ENCODE data around the gene PLCH1. TPM values are rescaled to one million over a fixed set of nuclear protein-coding genes. Genes with fewer than 3 reads are reported as not detected.

Gene PLCH1
- total and polyA plus RNA-seq, 2 of the 13 experiments (the other 11 are each of a cell fraction or from before 2014, with no cell fraction given), result 2.0 to 3.0 TPM

DNA sequence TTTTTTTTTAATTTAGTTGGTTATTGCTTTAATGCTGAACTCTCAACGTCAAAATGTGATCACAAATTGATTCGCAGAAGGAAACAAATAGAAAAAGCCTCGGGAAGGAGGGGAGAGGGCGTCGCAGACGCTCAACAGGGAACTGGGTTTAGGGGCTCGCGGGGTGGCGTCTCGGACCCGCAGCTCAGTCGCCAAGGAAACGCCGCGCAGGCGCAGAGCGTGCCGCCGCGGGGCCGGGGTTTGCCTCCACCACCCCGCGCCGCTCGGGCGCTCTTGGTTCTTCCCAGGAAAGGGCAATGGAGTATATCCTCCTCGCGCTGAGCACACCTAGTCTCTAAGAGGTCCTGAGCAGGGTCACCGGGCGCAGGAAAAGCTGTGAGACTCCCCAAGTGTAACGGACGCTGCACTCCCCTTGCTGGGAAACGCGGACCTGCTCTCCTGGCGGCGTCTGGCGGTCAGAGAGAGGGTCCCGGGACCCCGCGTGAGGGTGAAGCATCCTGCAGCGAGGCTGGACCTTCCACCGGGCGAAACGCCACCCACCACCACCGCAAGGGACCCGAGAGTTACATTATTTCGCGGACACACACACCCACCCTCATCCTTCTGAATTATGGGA is 753 bp downstream of the PLCH1 start (continued):
- TF ChIP-seq, protein P1, sequence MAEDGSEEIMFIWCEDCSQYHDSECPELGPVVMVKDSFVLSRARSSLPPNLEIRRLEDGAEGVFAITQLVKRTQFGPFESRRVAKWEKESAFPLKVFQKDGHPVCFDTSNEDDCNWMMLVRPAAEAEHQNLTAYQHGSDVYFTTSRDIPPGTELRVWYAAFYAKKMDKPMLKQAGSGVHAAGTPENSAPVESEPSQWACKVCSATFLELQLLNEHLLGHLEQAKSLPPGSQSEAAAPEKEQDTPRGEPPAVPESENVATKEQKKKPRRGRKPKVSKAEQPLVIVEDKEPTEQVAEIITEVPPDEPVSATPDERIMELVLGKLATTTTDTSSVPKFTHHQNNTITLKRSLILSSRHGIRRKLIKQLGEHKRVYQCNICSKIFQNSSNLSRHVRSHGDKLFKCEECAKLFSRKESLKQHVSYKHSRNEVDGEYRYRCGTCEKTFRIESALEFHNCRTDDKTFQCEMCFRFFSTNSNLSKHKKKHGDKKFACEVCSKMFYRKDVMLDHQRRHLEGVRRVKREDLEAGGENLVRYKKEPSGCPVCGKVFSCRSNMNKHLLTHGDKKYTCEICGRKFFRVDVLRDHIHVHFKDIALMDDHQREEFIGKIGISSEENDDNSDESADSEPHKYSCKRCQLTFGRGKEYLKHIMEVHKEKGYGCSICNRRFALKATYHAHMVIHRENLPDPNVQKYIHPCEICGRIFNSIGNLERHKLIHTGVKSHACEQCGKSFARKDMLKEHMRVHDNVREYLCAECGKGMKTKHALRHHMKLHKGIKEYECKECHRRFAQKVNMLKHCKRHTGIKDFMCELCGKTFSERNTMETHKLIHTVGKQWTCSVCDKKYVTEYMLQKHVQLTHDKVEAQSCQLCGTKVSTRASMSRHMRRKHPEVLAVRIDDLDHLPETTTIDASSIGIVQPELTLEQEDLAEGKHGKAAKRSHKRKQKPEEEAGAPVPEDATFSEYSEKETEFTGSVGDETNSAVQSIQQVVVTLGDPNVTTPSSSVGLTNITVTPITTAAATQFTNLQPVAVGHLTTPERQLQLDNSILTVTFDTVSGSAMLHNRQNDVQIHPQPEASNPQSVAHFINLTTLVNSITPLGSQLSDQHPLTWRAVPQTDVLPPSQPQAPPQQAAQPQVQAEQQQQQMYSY (CRISPR knock-in tag; IDR thresholded peaks at IDR 0.05), result peak; percentile 57
- TF ChIP-seq ZNF879 (CRISPR knock-in tag; IDR thresholded peaks at IDR 0.05) (no peak), TFE3 (CRISPR knock-in tag; IDR thresholded peaks at IDR 0.05) (no peak), ZNF777 (CRISPR knock-in tag; IDR thresholded peaks at IDR 0.05) (peak; percentile 50; the same call in 1 of the 2 replicates), NFIB (CRISPR knock-in tag; IDR thresholded peaks at IDR 0.05; ENCODE audit: borderline replicate concordance) (no peak), ZNF234 (CRISPR knock-in tag; conservative IDR thresholded peaks at IDR 0.05) (no peak), HNRNPL (IDR thresholded peaks at IDR 0.05; ENCODE audit: low read depth, low read length) (0 out of 2 replicates have a peak, but pooled peaks have one; percentile 8), FOXO4 (CRISPR knock-in tag; conservative IDR thresholded peaks at IDR 0.05) (no peak), ATF7-NPFF (CRISPR knock-in tag; IDR thresholded peaks at IDR 0.05; ENCODE audit: low read depth) (peak; percentile 28; the same call in 1 of the 2 replicates), ZNF562 (CRISPR knock-in tag; IDR thresholded peaks at IDR 0.05; ENCODE audit: borderline replicate concordance) (no peak), ASH2L (IDR thresholded peaks at IDR 0.05; ENCODE audit: insufficient read length, low read depth, low read length) (peak; percentile 49)
- TF ChIP-seq, protein P2, sequence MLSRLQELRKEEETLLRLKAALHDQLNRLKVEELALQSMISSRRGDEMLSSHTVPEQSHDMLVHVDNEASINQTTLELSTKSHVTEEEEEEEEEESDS (CRISPR knock-in tag; IDR thresholded peaks at IDR 0.05; ENCODE audit: borderline replicate concordance), result peak; percentile 30; the same call in 1 of the 2 replicates
- TF ChIP-seq, protein P3, sequence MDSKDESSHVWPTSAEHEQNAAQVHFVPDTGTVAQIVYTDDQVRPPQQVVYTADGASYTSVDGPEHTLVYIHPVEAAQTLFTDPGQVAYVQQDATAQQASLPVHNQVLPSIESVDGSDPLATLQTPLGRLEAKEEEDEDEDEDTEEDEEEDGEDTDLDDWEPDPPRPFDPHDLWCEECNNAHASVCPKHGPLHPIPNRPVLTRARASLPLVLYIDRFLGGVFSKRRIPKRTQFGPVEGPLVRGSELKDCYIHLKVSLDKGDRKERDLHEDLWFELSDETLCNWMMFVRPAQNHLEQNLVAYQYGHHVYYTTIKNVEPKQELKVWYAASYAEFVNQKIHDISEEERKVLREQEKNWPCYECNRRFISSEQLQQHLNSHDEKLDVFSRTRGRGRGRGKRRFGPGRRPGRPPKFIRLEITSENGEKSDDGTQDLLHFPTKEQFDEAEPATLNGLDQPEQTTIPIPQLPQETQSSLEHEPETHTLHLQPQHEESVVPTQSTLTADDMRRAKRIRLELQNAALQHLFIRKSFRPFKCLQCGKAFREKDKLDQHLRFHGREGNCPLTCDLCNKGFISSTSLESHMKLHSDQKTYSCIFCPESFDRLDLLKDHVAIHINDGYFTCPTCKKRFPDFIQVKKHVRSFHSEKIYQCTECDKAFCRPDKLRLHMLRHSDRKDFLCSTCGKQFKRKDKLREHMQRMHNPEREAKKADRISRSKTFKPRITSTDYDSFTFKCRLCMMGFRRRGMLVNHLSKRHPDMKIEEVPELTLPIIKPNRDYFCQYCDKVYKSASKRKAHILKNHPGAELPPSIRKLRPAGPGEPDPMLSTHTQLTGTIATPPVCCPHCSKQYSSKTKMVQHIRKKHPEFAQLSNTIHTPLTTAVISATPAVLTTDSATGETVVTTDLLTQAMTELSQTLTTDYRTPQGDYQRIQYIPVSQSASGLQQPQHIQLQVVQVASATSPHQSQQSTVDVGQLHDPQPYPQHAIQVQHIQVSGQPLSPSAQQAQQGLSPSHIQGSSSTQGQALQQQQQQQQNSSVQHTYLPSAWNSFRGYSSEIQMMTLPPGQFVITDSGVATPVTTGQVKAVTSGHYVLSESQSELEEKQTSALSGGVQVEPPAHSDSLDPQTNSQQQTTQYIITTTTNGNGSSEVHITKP (CRISPR knock-in tag; IDR thresholded peaks at IDR 0.05; ENCODE audit: low read depth), result peak; percentile 47; the same call in 1 of the 2 replicates
- TF ChIP-seq, protein P4, sequence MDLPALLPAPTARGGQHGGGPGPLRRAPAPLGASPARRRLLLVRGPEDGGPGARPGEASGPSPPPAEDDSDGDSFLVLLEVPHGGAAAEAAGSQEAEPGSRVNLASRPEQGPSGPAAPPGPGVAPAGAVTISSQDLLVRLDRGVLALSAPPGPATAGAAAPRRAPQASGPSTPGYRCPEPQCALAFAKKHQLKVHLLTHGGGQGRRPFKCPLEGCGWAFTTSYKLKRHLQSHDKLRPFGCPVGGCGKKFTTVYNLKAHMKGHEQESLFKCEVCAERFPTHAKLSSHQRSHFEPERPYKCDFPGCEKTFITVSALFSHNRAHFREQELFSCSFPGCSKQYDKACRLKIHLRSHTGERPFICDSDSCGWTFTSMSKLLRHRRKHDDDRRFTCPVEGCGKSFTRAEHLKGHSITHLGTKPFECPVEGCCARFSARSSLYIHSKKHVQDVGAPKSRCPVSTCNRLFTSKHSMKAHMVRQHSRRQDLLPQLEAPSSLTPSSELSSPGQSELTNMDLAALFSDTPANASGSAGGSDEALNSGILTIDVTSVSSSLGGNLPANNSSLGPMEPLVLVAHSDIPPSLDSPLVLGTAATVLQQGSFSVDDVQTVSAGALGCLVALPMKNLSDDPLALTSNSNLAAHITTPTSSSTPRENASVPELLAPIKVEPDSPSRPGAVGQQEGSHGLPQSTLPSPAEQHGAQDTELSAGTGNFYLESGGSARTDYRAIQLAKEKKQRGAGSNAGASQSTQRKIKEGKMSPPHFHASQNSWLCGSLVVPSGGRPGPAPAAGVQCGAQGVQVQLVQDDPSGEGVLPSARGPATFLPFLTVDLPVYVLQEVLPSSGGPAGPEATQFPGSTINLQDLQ (CRISPR knock-in tag; IDR thresholded peaks at IDR 0.05), result no peak

Measured in HepG2 (cell line).